GM19043 (cell line): ENCODE results near the gene RPTOR.

Experiments
- ATAC-seq: cut with Tn5 transposase; IDR thresholded peaks from one replicate; pipeline ENCODE4 v1.9.1; 2021; ENCODE audit warnings: low read depth; ENCODE audit not compliant: unreplicated experiment

Gene RPTOR

DNA sequence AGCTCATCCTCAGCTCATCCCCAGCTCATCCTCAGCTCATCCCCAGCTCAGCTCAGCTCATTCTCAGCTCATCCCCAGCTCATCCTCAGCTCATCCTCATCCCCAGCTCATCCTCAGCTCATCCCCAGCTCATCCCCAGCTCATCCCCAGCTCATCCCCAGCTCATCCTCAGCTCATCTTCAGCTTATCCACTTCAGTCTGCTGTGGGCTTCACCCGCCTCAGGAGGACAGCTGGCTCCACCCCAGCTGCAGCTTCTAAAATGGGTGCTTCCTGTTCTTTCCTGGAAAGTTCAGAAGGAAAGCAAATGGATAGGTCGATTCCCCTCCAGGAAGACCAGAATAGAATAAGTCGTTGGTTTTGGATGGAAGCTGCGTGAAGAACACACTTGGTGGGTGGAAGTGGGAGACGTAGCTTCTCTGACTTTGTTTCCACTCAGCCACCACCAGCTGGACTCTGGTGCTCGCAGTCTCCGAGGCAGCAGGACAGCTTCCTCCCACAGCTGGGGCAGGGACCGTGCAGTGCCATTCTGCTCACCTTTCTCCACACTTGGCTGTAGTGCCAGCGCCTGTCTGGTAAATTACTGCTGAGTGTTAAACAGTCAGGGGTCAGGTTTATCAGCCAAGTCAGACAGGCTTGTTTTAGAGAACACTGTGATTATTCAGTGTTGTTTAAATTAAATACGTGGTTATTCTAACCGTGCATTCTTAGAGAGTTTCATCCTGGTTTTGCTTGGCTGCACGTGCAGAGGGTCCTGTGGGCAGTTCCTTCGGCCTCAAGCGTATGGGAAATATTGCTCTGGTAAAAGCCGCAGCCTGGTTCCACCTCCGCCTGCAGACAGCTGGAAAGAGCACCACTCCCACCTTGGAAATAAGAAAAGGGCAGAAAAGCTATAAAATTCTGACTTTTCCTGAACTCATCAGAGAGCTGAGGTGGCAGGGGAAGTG lies 386.0 kb downstream of the RPTOR start:
- ATAC-seq, result no peak

- ATAC-seq, result no peak
These were observed 387.0 kb downstream of the RPTOR start for GRCh38 chr17:80931421-80932265.

DNA sequence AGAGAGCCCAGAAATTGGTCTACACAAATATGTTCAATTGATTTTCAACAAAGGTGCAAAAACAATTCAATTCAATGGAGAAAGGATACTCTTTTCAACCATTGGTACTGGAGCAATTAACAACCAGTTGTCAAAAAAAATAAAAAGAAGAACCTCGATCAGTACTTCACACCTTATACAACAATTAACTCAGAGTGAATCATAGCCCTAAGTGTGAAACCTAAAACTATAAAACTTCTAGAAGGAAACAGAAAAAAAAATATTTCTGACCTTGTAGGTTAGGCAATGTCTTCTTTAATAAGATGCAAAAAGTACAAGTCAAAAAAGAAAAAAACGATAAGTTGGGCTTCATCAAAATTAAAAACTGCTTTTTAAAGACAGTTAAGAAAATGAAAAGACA lies 390.9 kb downstream of the RPTOR start:
- no peak for ATAC-seq

GRCh38 chr17:80936218-80936617 lies 391.6 kb downstream of the RPTOR start:
- no peak for ATAC-seq

- no peak for ATAC-seq
These were observed 392.1 kb downstream of the RPTOR start for GRCh38 chr17:80936723-80937122.

DNA sequence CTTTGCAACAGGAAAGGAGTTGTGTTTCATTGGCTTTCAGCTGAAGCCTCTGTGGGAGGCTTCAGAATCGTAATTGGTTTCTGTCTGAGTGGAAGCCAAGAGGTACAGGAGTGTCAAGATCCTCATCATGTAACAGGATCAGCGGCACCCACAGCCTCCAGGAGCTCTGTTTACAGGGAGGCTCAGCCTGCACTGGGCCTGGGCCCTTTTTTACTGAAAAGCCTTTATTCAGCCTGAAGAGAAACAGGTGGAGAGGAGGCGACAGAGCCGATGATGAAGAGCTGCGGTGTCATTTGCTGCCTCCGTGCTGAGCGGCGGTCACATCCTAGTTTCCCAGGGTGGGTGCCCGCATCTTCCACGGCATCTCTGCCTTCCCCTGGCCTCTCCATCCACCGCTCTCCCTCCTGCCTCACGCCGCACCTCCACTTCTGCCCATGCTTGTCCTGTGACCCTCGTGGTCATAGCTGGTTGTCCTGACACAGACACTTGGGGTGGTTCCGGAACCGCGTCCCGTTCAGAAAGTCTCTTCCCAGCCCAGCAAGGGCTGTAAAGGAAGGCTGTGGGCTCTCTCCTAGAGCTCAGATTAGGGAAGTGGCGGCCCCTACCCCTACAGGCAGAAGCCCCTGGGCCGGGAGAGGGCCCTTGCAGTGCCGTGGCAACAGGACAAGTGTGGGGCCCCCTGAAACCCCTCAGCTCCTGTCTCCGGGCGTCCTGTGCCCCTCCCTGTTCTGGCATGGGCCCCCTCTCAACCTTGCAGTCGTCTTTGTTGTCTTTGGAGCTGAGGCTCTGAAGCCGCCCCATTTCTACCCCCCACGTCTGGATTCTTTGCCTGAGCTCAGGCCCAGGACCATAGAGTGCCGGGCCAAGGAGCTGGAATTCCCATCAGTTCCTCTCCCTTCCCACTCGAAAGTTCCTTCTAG lies 393.1 kb downstream of the RPTOR start:
- ATAC-seq, result no peak

DNA sequence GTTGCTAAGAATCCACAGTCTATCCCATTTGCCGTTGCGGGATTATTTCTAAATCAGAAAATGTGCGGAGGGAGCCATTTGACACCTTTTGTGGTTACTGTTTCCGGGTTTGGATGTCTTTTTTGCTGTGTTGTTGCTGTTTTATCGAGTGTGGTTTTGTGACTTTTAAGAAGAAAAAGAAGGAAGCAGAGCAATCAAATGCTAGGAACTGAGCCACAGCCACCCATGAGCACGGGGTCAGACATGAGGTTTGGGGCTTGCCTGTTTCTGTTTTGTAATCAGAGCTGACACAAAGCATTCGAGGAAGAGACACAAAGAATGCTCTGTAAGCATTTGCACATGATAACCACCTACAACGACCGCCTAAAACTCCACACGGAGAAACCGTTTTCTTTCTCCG lies 393.9 kb downstream of the RPTOR start:
- ATAC-seq, result no peak

- ATAC-seq, result no peak
These were observed 394.8 kb downstream of the RPTOR start for GRCh38 chr17:80939151-80940145.

- no peak for ATAC-seq
These were observed 395.8 kb downstream of the RPTOR start for GRCh38 chr17:80940171-80941123.

DNA sequence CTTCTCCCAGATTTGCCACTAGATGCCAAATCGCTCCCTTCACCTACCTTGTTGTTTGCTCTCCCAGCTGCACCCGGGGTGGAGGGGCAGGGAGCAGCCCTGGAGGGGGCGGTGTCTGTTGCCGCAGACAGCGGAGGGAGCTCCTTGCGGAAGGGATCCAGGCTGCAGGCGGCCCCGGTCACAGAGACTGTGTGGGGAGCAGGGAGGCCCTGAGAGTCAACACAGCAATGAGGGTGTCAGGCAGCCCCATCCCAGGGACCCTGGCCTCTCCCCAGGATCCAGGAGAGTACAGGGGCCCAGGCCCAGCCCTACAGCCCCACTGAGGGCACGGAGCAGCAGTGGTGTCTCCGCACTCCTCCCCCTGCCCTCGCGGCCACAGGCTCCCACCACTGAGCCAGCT lies 396.5 kb downstream of the RPTOR start:
- ATAC-seq, result no peak

GRCh38 chr17:80941743-80942422 lies 397.2 kb downstream of the RPTOR start:
- ATAC-seq, result no peak

GRCh38 chr17:80942423-80943345 lies 398.0 kb downstream of the RPTOR start:
- ATAC-seq, result no peak

- no peak for ATAC-seq
These were observed 398.9 kb downstream of the RPTOR start for GRCh38 chr17:80943346-80944145.

- ATAC-seq, result no peak
These were observed 399.7 kb downstream of the RPTOR start for GRCh38 chr17:80944326-80944725.

GRCh38 chr17:80945736-80946135 lies 401.1 kb downstream of the RPTOR start:
- no peak for ATAC-seq

- no peak for ATAC-seq
These were observed 401.8 kb downstream of the RPTOR start for GRCh38 chr17:80946449-80946848.
